HepG2 (cell line): Measurements from ENCODE around the gene ARG1. TPM values are rescaled to one million over a fixed set of nuclear protein-coding genes. Genes with fewer than 3 reads are reported as not detected.

Experiments used
- ATF7 ChIP-seq, 2 experiments: fragments of 450-650 bp in 1 of 2; sonication (generic) in 1 of 2; formaldehyde crosslinking in 1 of 2; IDR thresholded peaks; 2 replicates each; pipeline versions ENCODE4 v1.4.0 to v1.6.1; 2016 to 2020; ENCODE audit warnings: antibody characterized with exemption in 1 of 2, mild to moderate bottlenecking in 1 of 2, missing genetic modification reagents in 1 of 2
- EP300 ChIP-seq, 3 experiments: sonication (generic) in 1 of 3; formaldehyde crosslinking in 1 of 3; IDR thresholded peaks; 2 replicates each; pipeline versions ENCODE4 v1.5.1 to v1.6.1; 2011 to 2020; ENCODE audit warnings: low read depth in 2 of 3, low read length in 2 of 3, borderline replicate concordance in 1 of 3, improper control_type of control experiment in 1 of 3, mild to moderate bottlenecking in 1 of 3, missing genetic modification reagents in 1 of 3, moderate library complexity in 1 of 3
- FOXO1 ChIP-seq: sonication (generic); formaldehyde crosslinking; IDR thresholded peaks from 2 replicates; pipeline ENCODE4 v1.4.0; 2020; ENCODE audit warnings: missing genetic modification reagents
- IRF2 ChIP-seq: IDR thresholded peaks from 2 replicates; pipeline ENCODE4 v1.6.1; 2018; ENCODE audit warnings: missing genetic modification reagents, missing compliant biosample characterization
- KDM3A ChIP-seq: IDR thresholded peaks from 2 replicates; pipeline ENCODE4 v1.6.1; 2018; ENCODE audit warnings: low read depth, missing compliant biosample characterization
- KMT2A ChIP-seq: sonication (generic); formaldehyde crosslinking; IDR thresholded peaks from 2 replicates; pipeline ENCODE4 v1.4.0; 2020; ENCODE audit warnings: missing genetic modification reagents
- KMT2B ChIP-seq: IDR thresholded peaks from 2 replicates; pipeline ENCODE4 v1.6.1; 2016; ENCODE audit warnings: missing genetic modification reagents, missing compliant biosample characterization
- LCORL ChIP-seq, 2 experiments: fragments of 450-650 bp in 1 of 2; sonication (generic) in 1 of 2; formaldehyde crosslinking in 1 of 2; IDR thresholded peaks; 2 replicates each; pipeline versions ENCODE4 v1.5.0 to v1.6.1; 2017 to 2020; ENCODE audit warnings: antibody characterized with exemption in 1 of 2, missing genetic modification reagents in 1 of 2
- NFIB ChIP-seq: sonication (generic); formaldehyde crosslinking; IDR thresholded peaks from 2 replicates; pipeline ENCODE4 v1.9.0; 2021; ENCODE audit warnings: missing genetic modification reagents, mild to moderate bottlenecking, borderline replicate concordance
- NFYC ChIP-seq: IDR thresholded peaks from 2 replicates; pipeline ENCODE4 v1.6.1; 2016; ENCODE audit warnings: missing genetic modification reagents, missing compliant biosample characterization
- PHF5A ChIP-seq: IDR thresholded peaks from one replicate; pipeline ENCODE4 v1.6.1; 2018; ENCODE audit warnings: low read depth, missing genetic modification reagents; ENCODE audit not compliant: unreplicated experiment
- RBFOX2 ChIP-seq: fragments of 200-400 bp; formaldehyde crosslinking; IDR thresholded peaks from 2 replicates; pipeline ENCODE4 v1.6.1; 2017; ENCODE audit warnings: low read depth, mild to moderate bottlenecking, low read length
- SOX6 ChIP-seq, 2 experiments: fragments of 450-650 bp in 1 of 2; sonication (generic) in 1 of 2; formaldehyde crosslinking in 1 of 2; IDR thresholded peaks; 2 replicates each; pipeline versions ENCODE4 v1.4.0 to v1.6.1; 2017 to 2020; ENCODE audit warnings: antibody characterized with exemption in 1 of 2, mild to moderate bottlenecking in 1 of 2, missing genetic modification reagents in 1 of 2
- SSRP1 ChIP-seq: IDR thresholded peaks from 2 replicates; pipeline ENCODE4 v1.6.1; 2016; ENCODE audit warnings: control low read depth
- ZBTB7A ChIP-seq: sonication (generic); formaldehyde crosslinking; IDR thresholded peaks from 2 replicates; pipeline ENCODE4 v1.8.0; 2022; ENCODE audit warnings: mild to moderate bottlenecking, missing genetic modification reagents
- polyA plus RNA-seq, 8 experiments: library from polyadenylated mRNA; depleted of rRNA in 3 of 8; stranded (reverse) in 7 of 8; unstranded in 1 of 8; fragments of >200 nt; fragmentation: Illumina TruSeq in 4 of 8; extraction: Trizol in 4 of 8; gene quantifications; 2 replicates each; pipeline versions ENCODE4 v1.2.1 to v1.2.3, GENCODE V29; 2011 to 2016; ENCODE audit warnings: low read depth in 4 of 8, missing spikeins in 1 of 8, mixed read lengths in 1 of 8; ENCODE audit not compliant: insufficient read depth in 1 of 8
- total RNA-seq, 5 experiments: library from RNA; depleted of rRNA; stranded (reverse); fragments of >200 nt; fragmentation: Illumina TruSeq; extraction: Trizol; gene quantifications; 2 replicates each; pipeline ENCODE4 v1.2.3, GENCODE V29; 2016; ENCODE audit warnings: low read depth in 1 of 5
- TF ChIP-seq, protein P1 (sequence below): sonication (generic); formaldehyde crosslinking; IDR thresholded peaks from 2 replicates; pipeline ENCODE4 v1.8.1; 2022; ENCODE audit warnings: low read depth, mild to moderate bottlenecking, missing genetic modification reagents
- TF ChIP-seq, protein P2 (sequence below): sonication (generic); formaldehyde crosslinking; conservative IDR thresholded peaks from 2 replicates; pipeline ENCODE4 v1.4.0; 2020; ENCODE audit warnings: missing genetic modification reagents
- TF ChIP-seq, protein P3 (sequence below), 2 experiments: sonication (generic) in 1 of 2; formaldehyde crosslinking in 1 of 2; IDR thresholded peaks; 2 replicates each; pipeline versions ENCODE4 v1.4.0 to v1.6.1; 2018 to 2020; ENCODE audit warnings: missing genetic modification reagents in 2 of 2, borderline replicate concordance in 1 of 2, low read depth in 1 of 2, mild to moderate bottlenecking in 1 of 2, missing biosample characterization in 1 of 2
- TF ChIP-seq, protein P4 (sequence below): sonication (generic); formaldehyde crosslinking; IDR thresholded peaks from 2 replicates; pipeline ENCODE4 v1.5.0; 2020; ENCODE audit warnings: missing genetic modification reagents, mild to moderate bottlenecking, borderline replicate concordance
- TF ChIP-seq, protein P5 (sequence below): IDR thresholded peaks from 2 replicates; pipeline ENCODE4 v1.6.1; 2016; ENCODE audit warnings: missing genetic modification reagents, missing compliant biosample characterization

ARG1 gene
- total and polyA plus RNA-seq, 2 of the 13 experiments (the other 11 are each of a cell fraction or from before 2014, with no cell fraction given), result 2.2 to 11.2 TPM

DNA sequence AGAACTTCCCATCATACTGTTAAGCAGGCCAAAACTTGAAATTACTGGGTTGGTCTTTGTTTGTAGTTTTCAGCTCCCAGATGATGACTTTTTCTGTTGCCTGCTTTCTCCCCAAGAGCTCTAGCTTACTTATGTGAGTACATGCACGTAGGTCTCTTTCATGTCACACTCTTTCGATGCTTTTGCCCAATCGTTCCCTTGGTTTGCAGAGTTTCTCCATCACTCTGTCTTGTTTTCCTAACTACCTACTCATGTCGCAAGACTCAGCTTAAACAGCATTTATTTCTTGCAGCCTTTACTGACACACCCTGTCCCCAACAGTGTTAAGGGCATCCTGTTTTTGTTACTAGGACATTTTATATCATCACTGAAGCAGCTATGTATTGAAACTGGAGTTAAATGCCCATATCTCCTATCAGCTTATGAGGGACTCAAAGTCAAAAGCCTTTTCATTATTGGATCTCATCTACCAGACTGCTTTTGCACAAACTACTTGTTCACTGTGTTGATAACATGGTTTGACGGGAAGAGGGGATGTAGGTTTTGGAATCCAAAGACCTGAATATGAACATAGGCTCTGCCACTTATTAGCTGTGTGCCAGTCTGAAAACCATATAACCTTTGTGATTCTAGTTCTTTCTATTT lies 2.9 kb downstream of the ARG1 start (continued):
- TF ChIP-seq EP300 (IDR thresholded peaks at IDR 0.05; ENCODE audit: low read depth in 2 of 2, low read length in 2 of 2) (peak in 1 of 2 experiments; percentile 85; a peak in 2 of 4 replicates), EP300 (CRISPR knock-in tag; IDR thresholded peaks at IDR 0.05; ENCODE audit: borderline replicate concordance) (no peak), NFIB (CRISPR knock-in tag) (no peak), NFYC (peak; percentile 46), KDM3A (CRISPR knock-in tag) (0 out of 2 replicates have a peak, but pooled peaks have one; percentile 49), KMT2A (CRISPR knock-in tag) (peak; percentile 36; the same call in 1 of the 2 replicates), ATF7 (IDR thresholded peaks at IDR 0.05) (no peak), ATF7 (CRISPR knock-in tag; IDR thresholded peaks at IDR 0.05) (no peak), ZBTB7A (CRISPR knock-in tag) (no peak), KMT2B (CRISPR knock-in tag) (peak; percentile 49; the same call in 1 of the 2 replicates), RBFOX2 (no peak), SOX6 (IDR thresholded peaks at IDR 0.05) (no peak), SOX6 (CRISPR knock-in tag; IDR thresholded peaks at IDR 0.05) (peak; percentile 50; the same call in 1 of the 2 replicates), SSRP1 (CRISPR knock-in tag) (no peak), LCORL (IDR thresholded peaks at IDR 0.05) (no peak), LCORL (CRISPR knock-in tag; IDR thresholded peaks at IDR 0.05) (peak; percentile 88), IRF2 (CRISPR knock-in tag) (peak; percentile 51; the same call in 1 of the 2 replicates), FOXO1 (CRISPR knock-in tag) (peak; percentile 88; the same call in 1 of the 2 replicates), PHF5A (CRISPR knock-in tag) (peak; percentile 30)
- TF ChIP-seq, protein P1, sequence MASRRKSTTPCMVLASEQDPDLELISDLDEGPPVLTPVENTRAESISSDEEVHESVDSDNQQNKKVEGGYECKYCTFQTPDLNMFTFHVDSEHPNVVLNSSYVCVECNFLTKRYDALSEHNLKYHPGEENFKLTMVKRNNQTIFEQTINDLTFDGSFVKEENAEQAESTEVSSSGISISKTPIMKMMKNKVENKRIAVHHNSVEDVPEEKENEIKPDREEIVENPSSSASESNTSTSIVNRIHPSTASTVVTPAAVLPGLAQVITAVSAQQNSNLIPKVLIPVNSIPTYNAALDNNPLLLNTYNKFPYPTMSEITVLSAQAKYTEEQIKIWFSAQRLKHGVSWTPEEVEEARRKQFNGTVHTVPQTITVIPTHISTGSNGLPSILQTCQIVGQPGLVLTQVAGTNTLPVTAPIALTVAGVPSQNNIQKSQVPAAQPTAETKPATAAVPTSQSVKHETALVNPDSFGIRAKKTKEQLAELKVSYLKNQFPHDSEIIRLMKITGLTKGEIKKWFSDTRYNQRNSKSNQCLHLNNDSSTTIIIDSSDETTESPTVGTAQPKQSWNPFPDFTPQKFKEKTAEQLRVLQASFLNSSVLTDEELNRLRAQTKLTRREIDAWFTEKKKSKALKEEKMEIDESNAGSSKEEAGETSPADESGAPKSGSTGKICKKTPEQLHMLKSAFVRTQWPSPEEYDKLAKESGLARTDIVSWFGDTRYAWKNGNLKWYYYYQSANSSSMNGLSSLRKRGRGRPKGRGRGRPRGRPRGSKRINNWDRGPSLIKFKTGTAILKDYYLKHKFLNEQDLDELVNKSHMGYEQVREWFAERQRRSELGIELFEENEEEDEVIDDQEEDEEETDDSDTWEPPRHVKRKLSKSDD (CRISPR knock-in tag), result peak; percentile 25; the same call in 1 of the 2 replicates
- TF ChIP-seq, protein P2, sequence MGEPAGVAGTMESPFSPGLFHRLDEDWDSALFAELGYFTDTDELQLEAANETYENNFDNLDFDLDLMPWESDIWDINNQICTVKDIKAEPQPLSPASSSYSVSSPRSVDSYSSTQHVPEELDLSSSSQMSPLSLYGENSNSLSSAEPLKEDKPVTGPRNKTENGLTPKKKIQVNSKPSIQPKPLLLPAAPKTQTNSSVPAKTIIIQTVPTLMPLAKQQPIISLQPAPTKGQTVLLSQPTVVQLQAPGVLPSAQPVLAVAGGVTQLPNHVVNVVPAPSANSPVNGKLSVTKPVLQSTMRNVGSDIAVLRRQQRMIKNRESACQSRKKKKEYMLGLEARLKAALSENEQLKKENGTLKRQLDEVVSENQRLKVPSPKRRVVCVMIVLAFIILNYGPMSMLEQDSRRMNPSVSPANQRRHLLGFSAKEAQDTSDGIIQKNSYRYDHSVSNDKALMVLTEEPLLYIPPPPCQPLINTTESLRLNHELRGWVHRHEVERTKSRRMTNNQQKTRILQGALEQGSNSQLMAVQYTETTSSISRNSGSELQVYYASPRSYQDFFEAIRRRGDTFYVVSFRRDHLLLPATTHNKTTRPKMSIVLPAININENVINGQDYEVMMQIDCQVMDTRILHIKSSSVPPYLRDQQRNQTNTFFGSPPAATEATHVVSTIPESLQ (CRISPR knock-in tag), result 0 out of 2 replicates have a peak, but pooled peaks have one; percentile 61
- TF ChIP-seq, protein P3, sequence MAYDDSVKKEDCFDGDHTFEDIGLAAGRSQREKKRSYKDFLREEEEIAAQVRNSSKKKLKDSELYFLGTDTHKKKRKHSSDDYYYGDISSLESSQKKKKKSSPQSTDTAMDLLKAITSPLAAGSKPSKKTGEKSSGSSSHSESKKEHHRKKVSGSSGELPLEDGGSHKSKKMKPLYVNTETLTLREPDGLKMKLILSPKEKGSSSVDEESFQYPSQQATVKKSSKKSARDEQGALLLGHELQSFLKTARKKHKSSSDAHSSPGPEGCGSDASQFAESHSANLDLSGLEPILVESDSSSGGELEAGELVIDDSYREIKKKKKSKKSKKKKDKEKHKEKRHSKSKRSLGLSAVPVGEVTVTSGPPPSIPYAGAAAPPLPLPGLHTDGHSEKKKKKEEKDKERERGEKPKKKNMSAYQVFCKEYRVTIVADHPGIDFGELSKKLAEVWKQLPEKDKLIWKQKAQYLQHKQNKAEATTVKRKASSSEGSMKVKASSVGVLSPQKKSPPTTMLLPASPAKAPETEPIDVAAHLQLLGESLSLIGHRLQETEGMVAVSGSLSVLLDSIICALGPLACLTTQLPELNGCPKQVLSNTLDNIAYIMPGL (CRISPR knock-in tag; IDR thresholded peaks at IDR 0.05; ENCODE audit: borderline replicate concordance in 1 of 2, low read depth in 1 of 2), result peak in 1 of 2 experiments; percentile 17; a peak in 1 of 4 replicates
- TF ChIP-seq, protein P4, sequence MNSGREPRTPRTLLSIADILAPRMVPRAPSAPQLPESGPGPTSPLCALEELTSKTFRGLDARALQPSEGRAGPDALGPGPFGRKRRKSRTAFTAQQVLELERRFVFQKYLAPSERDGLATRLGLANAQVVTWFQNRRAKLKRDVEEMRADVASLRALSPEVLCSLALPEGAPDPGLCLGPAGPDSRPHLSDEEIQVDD, result no peak
- TF ChIP-seq, protein P5, sequence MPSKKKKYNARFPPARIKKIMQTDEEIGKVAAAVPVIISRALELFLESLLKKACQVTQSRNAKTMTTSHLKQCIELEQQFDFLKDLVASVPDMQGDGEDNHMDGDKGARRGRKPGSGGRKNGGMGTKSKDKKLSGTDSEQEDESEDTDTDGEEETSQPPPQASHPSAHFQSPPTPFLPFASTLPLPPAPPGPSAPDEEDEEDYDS (CRISPR knock-in tag), result peak; percentile 85
